ENCODE data around the gene RNU6-9.

GRCh38 chr19:916645-917322 is 23.5 kb downstream of the RNU6-9 start:
- no peak for TF ChIP-seq POLR2A (IDR thresholded peaks at IDR 0.05)
- TF ChIP-seq CTCF (IDR thresholded peaks at IDR 0.05): no peak
